ENCODE results near the gene SLC25A43.
"Not testable (repeated sequence)": the region's sequence is repeated elsewhere in the genome, so short reads cannot be mapped to it uniquely, and the experiment has no call there.

SLC25A43 gene

DNA sequence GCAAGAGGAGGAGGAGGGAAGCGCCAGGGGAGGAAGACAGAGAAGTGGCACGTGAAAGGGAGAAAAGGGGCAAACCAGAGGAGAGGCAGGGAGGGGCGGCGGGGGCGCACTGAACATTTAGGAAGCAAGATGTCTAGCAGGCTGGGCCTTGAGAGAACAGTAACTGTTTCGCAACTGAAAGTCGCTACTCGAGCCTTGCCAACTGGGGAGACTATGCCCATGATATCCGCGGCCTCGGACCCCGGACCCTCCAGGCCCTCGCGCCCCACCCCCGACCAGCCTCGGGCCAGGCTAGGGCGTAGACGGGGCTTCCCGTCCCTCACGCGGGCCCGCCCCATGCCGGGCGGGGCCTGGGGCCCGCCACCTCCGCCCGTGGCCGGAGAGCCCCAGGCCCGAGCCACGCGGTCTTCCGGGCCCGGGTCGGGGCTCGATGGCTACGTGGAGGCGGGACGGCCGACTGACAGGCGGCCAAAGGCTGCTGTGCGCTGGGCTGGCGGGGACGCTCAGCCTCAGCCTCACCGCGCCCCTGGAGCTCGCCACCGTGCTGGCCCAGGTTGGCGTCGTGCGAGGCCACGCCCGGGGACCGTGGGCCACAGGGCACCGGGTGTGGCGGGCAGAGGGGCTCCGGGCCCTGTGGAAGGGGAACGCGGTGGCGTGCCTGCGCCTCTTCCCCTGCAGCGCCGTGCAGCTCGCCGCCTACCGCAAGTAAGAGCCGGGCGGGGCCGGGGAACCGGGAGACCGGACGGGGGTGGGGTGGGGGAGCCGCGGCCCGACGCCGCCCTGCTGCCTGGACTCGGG is at the start of gene SLC25A43:
TSS of gene SLC25A43 (plus strand) at position 363 of the 798 bp plus-strand sequence. CDS start at position 431, 68 bp downstream.
- TF ChIP-seq CTCF (conservative IDR thresholded peaks at IDR 0.05; ENCODE audit: low read depth, low read length): no peak
- DNase-seq (ENCODE audit: low read depth): no peak
- peak within 1 kb of the TSS; percentile 68 for H3K4me3 ChIP-seq (ENCODE audit: low read depth, low read length)

GRCh38 chrX:119359618-119360382 is 39.3 kb upstream of the SLC25A43 start:
- no peak for TF ChIP-seq CTCF (conservative IDR thresholded peaks at IDR 0.05; ENCODE audit: low read depth, low read length)
- no peak overlapping the region for H3K4me3 ChIP-seq (ENCODE audit: low read depth, low read length)
- no peak for DNase-seq (ENCODE audit: low read depth)

- DNase-seq (ENCODE audit: low read depth); H3K4me3 ChIP-seq (ENCODE audit: low read depth, low read length): not testable (repeated sequence)
These were observed 37.7 kb upstream of the SLC25A43 start for GRCh38 chrX:119361451-119361850.

GRCh38 chrX:119362074-119362473 is 37.1 kb upstream of the SLC25A43 start:
- DNase-seq (ENCODE audit: low read depth); H3K4me3 ChIP-seq (ENCODE audit: low read depth, low read length): not testable (repeated sequence)

- no peak for TF ChIP-seq CTCF (conservative IDR thresholded peaks at IDR 0.05; ENCODE audit: low read depth, low read length)
- no peak for DNase-seq (ENCODE audit: low read depth)
- no peak overlapping the region for H3K4me3 ChIP-seq (ENCODE audit: low read depth, low read length)
These were observed 35.7 kb upstream of the SLC25A43 start for GRCh38 chrX:119363391-119363790.

DNA sequence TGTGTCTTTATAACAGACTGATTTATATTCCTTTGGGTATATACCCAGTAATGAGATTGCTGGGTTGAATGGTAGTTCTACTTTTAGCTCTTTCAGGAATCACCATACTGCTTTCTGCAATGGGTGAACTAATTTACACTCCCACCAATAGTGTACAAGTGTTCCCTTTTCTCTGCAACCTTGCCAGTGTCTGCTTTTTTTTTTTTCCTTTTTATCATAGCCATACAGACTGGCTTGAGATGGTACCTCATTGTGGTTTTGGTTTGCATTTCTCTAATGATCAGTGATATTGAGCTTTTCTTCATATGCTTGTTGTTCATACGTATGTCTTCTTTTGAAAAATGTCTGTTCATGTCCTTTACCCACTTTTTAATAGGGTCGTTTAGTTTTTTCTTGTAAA is 27.3 kb upstream of the SLC25A43 start:
- not testable (repeated sequence) for H3K4me3 ChIP-seq (ENCODE audit: low read depth, low read length); DNase-seq (ENCODE audit: low read depth)

- peak; percentile 4 for DNase-seq (ENCODE audit: low read depth)
- no peak for TF ChIP-seq CTCF (conservative IDR thresholded peaks at IDR 0.05; ENCODE audit: low read depth, low read length)
- no peak overlapping the region for H3K4me3 ChIP-seq (ENCODE audit: low read depth, low read length)
These were observed 24.4 kb upstream of the SLC25A43 start for GRCh38 chrX:119374736-119375135.

- TF ChIP-seq CTCF (conservative IDR thresholded peaks at IDR 0.05; ENCODE audit: low read depth, low read length): no peak
- no peak for DNase-seq (ENCODE audit: low read depth)
- H3K4me3 ChIP-seq (ENCODE audit: low read depth, low read length): no peak overlapping the region
These were observed 23.6 kb upstream of the SLC25A43 start for GRCh38 chrX:119375561-119375960.
